A549 (cell line): ENCODE measurements around the gene COL5A1. TPM values are rescaled to one million over a fixed set of nuclear protein-coding genes. Genes with fewer than 3 reads are reported as not detected.

Experiments
- ATAC-seq, 2 experiments: fragments of 200-7000 bp in 1 of 2; fragments of >200 bp in 1 of 2; cut with Nextera tagmentation in 1 of 2; cut with Tn5 transposase in 1 of 2; 3 replicates each; pipeline versions ENCODE4 v1.8.0 to v1.9.1; 2018 to 2020; ENCODE audit warnings: mild to moderate bottlenecking in 1 of 2, moderate library complexity in 1 of 2
- CTCF ChIA-PET: fragments of 300-600 bp; sonication (Branson Sonifier 250); formaldehyde crosslinking; extraction: SDS; loops from one replicate; lab custom pipeline; 2021; ENCODE audit warnings: antibody characterized with exemption, inconsistent platforms; lab: Yijun Ruan, JAX
- POLR2A ChIA-PET: fragments of 350-600 bp; formaldehyde crosslinking; extraction: SDS; loops from one replicate; lab custom pipeline; 2021; ENCODE audit warnings: antibody characterized with exemption, inconsistent platforms; lab: Yijun Ruan, JAX
- DNase-seq, 2 experiments: peaks; one replicate each; pipeline versions ENCODE4 v3.0.0 to v3.0.0-alpha.2; 2011 to 2016; ENCODE audit warnings: low read depth in 1 of 2, low spot score in 1 of 2
- FAIRE-seq: peaks from 2 replicates; lab custom pipeline; 2011; peaks lifted over from hg19 to GRCh38; lab: Jason Lieb, UNC
- H3K27ac ChIP-seq, 2 experiments: fragments of >200 bp; sonication (Bioruptor Twin); formaldehyde crosslinking; 3 replicates each; pipeline ENCODE4 v1.5.1; 2016 to 2017
- H3K4me1 ChIP-seq: fragments of >200 bp; sonication (Bioruptor Twin); formaldehyde crosslinking; 3 replicates; pipeline ENCODE4 v1.6.1; 2016
- H3K4me2 ChIP-seq: fragments of >200 bp; sonication (Bioruptor Twin); formaldehyde crosslinking; 3 replicates; pipeline ENCODE4 v1.6.1; 2016
- H3K4me3 ChIP-seq: fragments of >200 bp; sonication (Bioruptor Twin); formaldehyde crosslinking; 3 replicates; pipeline ENCODE4 v1.5.1; 2016
- H3K9me3 ChIP-seq: fragments of >200 bp; sonication (Bioruptor Twin); formaldehyde crosslinking; 3 replicates; pipeline ENCODE4 v1.6.1; 2016
- BHLHE40 ChIP-seq: IDR thresholded peaks from 2 replicates; pipeline ENCODE4 v1.6.1; 2012; ENCODE audit warnings: low read depth, low read length, inconsistent platforms
- CBX2 ChIP-seq: fragments of 200-600 bp; sonication (generic); IDR thresholded peaks from 2 replicates; pipeline ENCODE4 v1.6.1; 2016; ENCODE audit warnings: low read depth, mild to moderate bottlenecking, borderline replicate concordance
- CEBPB ChIP-seq, 2 experiments: fragments of >200 bp in 1 of 2; sonication (Bioruptor Twin) in 1 of 2; formaldehyde crosslinking in 1 of 2; IDR thresholded peaks; 2 replicates each; pipeline ENCODE4 v1.6.1; 2012 to 2016
- EHF ChIP-seq: fragments of 250-450 bp; sonication (Bioruptor Pico); IDR thresholded peaks from 2 replicates; pipeline ENCODE4 v1.5.0; 2020; ENCODE audit warnings: mild to moderate bottlenecking
- FOSL2 ChIP-seq, 2 experiments: fragments of 450-650 bp in 1 of 2; fragments of >200 bp in 1 of 2; sonication (Bioruptor Twin) in 1 of 2; formaldehyde crosslinking; IDR thresholded peaks; 2 replicates each; pipeline versions ENCODE4 v1.5.0 to v1.6.1; 2016 to 2020; ENCODE audit warnings: mild to moderate bottlenecking in 1 of 2, moderate library complexity in 1 of 2
- GATA3 ChIP-seq: IDR thresholded peaks from 2 replicates; pipeline ENCODE4 v1.6.1; 2012; ENCODE audit warnings: borderline replicate concordance
- HES2 ChIP-seq: fragments of >200 bp; sonication (Bioruptor Twin); formaldehyde crosslinking; IDR thresholded peaks from 2 replicates; pipeline ENCODE4 v1.6.1; 2016
- HEYL ChIP-seq: fragments of 250-450 bp; sonication (Bioruptor Pico); IDR thresholded peaks from 2 replicates; pipeline ENCODE4 v1.8.0; 2021; ENCODE audit warnings: mild to moderate bottlenecking, moderate library complexity
- HOXB13 ChIP-seq: fragments of 250-450 bp; sonication (Bioruptor Pico); IDR thresholded peaks from 2 replicates; pipeline ENCODE4 v1.5.0; 2020; ENCODE audit warnings: low read depth, mild to moderate bottlenecking, moderate library complexity
- HOXB5 ChIP-seq: fragments of 250-450 bp; sonication (Bioruptor Pico); IDR thresholded peaks from 2 replicates; pipeline ENCODE4 v1.5.0; 2020; ENCODE audit warnings: mild to moderate bottlenecking, moderate library complexity
- JUN ChIP-seq, 2 experiments: fragments of >200 bp; sonication (Bioruptor Twin); formaldehyde crosslinking; IDR thresholded peaks; 2 replicates in 1 of 2; 3 replicates in 1 of 2; pipeline ENCODE4 v1.6.1; 2016 to 2017
- JUNB ChIP-seq: fragments of >200 bp; sonication (Bioruptor Twin); formaldehyde crosslinking; IDR thresholded peaks from 2 replicates; pipeline ENCODE4 v1.6.1; 2016
- KDM1A ChIP-seq: fragments of 200-600 bp; sonication (generic); IDR thresholded peaks from 2 replicates; pipeline ENCODE4 v1.6.1; 2016; ENCODE audit warnings: low read depth, mild to moderate bottlenecking
- MAFK ChIP-seq: fragments of 450-650 bp; IDR thresholded peaks from 2 replicates; pipeline ENCODE4 v1.6.1; 2014; ENCODE audit not compliant: partially characterized antibody
- MAX ChIP-seq: IDR thresholded peaks from 2 replicates; pipeline ENCODE4 v1.6.1; 2012
- MYC ChIP-seq: IDR thresholded peaks from 2 replicates; pipeline ENCODE4 v1.6.1; 2012; ENCODE audit warnings: mild to moderate bottlenecking, inconsistent platforms, low read length, improper control_type of control experiment, borderline replicate concordance
- NPAS2 ChIP-seq: fragments of 250-450 bp; sonication (Bioruptor Pico); IDR thresholded peaks from 2 replicates; pipeline ENCODE4 v1.8.0; 2022; ENCODE audit warnings: mild to moderate bottlenecking, moderate library complexity, borderline replicate concordance
- PHF8 ChIP-seq: fragments of 200-600 bp; sonication (generic); IDR thresholded peaks from 2 replicates; pipeline ENCODE4 v1.6.1; 2016; ENCODE audit warnings: low read depth, mild to moderate bottlenecking, antibody characterized with exemption, moderate library complexity, borderline replicate concordance
- POLR2AphosphoS2 ChIP-seq: conservative IDR thresholded peaks from 2 replicates; pipeline ENCODE4 v1.6.1; 2012; ENCODE audit warnings: low read length, improper control_type of control experiment, inconsistent platforms
- RAD21 ChIP-seq, 2 experiments: fragments of >200 bp in 1 of 2; sonication (Bioruptor Twin) in 1 of 2; formaldehyde crosslinking in 1 of 2; IDR thresholded peaks in 1 of 2; conservative IDR thresholded peaks in 1 of 2; 2 replicates in 1 of 2; 3 replicates in 1 of 2; pipeline ENCODE4 v1.6.1; 2012 to 2018; ENCODE audit warnings: inconsistent platforms in 1 of 2
- REST ChIP-seq: fragments of 200-600 bp; sonication (generic); IDR thresholded peaks from 2 replicates; pipeline ENCODE4 v1.6.1; 2016; ENCODE audit warnings: antibody characterized with exemption, mild to moderate bottlenecking, moderate library complexity
- SMC3 ChIP-seq: fragments of >200 bp; sonication (Bioruptor Twin); formaldehyde crosslinking; IDR thresholded peaks from 3 replicates; pipeline ENCODE4 v1.6.1; 2018; ENCODE audit warnings: inconsistent platforms
- ZC3H11A ChIP-seq: fragments of 450-650 bp; IDR thresholded peaks from 2 replicates; pipeline ENCODE4 v1.6.1; 2014; ENCODE audit warnings: antibody characterized with exemption, mild to moderate bottlenecking
- WGBS: methylation state at CpG from one replicate; pipeline ENCODE4 v1.1.6; 2017; ENCODE audit errors: missing lambda C conversion rate; 5-methylcytosine and 5-hydroxymethylcytosine counted together
- polyA plus RNA-seq, 4 experiments: library from polyadenylated mRNA; depleted of rRNA in 3 of 4; stranded (reverse); fragments of >200 nt; fragmentation: RNase III in 1 of 4; extraction: RNeasy Plus Mini Kit Qiagen cat#74134 plus additional on column Dnase treatment in 1 of 4; gene quantifications; 2 replicates in 3 of 4; 3 replicates in 1 of 4; pipeline ENCODE4 v1.2.3, GENCODE V29; 2011 to 2017
- TF ChIP-seq, protein P1 (sequence below): fragments of >200 bp; sonication (Bioruptor Twin); formaldehyde crosslinking; IDR thresholded peaks from 3 replicates; pipeline ENCODE4 v1.6.1; 2016
- TF ChIP-seq, protein P2 (sequence below): fragments of 250-450 bp; sonication (Bioruptor Pico); IDR thresholded peaks from 2 replicates; pipeline ENCODE4 v1.5.0; 2020; ENCODE audit warnings: low read depth, mild to moderate bottlenecking, moderate library complexity
- TF ChIP-seq, protein P3 (sequence below): fragments of >200 bp; sonication (Bioruptor Twin); formaldehyde crosslinking; IDR thresholded peaks from 3 replicates; pipeline ENCODE4 v1.5.1; 2016

COL5A1 gene
- polyA plus RNA-seq, 2 of the 4 experiments (the other 2 are of a cell fraction): 16.1 to 67.5 TPM

- Histone ChIP-seq H3K4me2 (no peak overlapping the region), H3K9me3 (no peaks in the 10 kb centered on the region), H3K27ac (0 out of 6 replicates have a peak overlapping the region, but pooled peaks of 1 of the 2 experiments have one; percentile 87), H3K4me1 (peaks cover 27% of the 10 kb centered on the region), H3K4me3 (no peak overlapping the region)
- ChIA-PET POLR2A (no interaction called here), CTCF (interaction anchor here (0.6 to 2.6 kb wide), 4 partner anchors 9 to 185 kb away, joined by 3 to 13 read pairs (median 6); no protein-coding TSS in a partner anchor)
- ATAC-seq: no peak
- WGBS: 80% methylated on average over 9 of the region's 9 CpGs
- no peak for FAIRE-seq
- TF ChIP-seq GATA3: no peak
- TF ChIP-seq MAX: no peak
- no peak for TF ChIP-seq KDM1A
- no peak for TF ChIP-seq HEYL
- DNase-seq: no peak
Observed at GRCh38 chr9:134628354-134628736, 13.3 kb upstream of the COL5A1 start.

DNA sequence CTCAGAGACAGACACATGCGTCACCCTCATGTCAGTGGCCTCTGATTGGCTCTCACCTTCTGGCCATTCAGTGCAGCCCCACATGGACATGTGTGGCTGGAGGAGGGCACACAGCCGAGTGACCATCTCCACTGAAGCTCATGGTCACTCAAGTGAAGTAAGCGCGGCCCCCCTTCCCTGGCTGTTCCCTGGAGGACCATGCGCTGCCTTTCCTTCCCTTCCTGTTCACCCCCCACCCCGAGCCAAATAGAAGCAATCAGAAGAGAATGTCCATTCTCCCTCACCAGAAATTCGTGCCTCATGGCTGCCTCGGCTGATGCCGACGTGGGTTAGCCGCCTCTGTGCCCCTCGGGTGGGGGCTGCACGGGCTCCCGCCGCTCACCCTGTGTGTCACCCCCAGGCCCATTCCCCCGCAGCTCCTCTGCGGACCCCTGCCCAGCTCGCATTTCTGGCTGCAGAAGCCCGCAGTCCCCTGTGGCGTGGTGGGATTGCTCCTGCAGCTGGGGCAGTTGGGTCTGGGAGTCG lies 12.5 kb upstream of the COL5A1 start:
- ATAC-seq (no peak), FAIRE-seq (no peak)

DNA sequence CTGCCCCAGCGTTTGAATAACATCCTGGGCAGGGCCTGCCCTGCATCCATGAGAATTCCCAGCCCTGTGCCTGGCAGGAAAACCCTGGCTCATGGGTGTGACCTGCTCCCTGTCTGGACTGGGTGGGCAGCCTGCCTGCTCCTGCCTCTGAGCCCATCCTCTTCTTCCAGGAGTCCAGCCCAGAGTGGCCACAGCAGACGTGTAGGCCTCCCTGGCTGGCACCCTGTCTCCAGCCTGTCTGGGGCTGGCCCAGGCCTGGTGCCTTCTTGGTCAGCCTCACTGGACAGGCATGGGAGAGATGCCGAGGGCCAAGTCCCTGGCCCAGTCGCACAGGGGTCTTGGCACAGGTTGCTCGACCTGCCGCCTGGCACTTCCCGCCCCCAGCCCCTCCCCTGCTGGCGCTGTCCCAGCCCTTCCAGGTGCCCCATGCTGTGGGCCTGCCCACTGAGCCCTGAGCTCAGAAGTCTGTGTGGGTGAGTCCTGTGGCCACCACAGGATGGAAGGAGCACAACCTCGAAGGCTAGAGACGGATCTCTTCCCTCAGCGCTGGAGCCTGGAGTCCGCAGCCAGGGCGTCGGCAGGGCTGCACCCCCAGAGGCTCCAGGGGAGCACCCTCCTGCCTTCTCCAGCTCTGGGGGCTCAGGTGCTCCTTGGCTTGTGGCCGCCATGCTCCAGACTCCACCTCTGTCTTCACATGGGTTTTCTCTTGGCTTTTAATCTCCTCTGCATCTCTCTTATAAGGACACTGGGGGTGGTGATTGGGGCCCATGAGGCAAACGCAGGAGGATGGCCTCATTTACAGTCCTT lies 11.8 kb upstream of the COL5A1 start:
- no peak overlapping the region for H3K4me2 ChIP-seq
- no peak overlapping the region for H3K4me3 ChIP-seq
- peak overlapping the region in 1 of 2 experiments; percentile 58; a peak in 3 of 6 replicates for H3K27ac ChIP-seq
- POLR2A ChIA-PET: no interaction called here
- no peak for ATAC-seq
- WGBS: 71% methylated on average over 7 of the region's 16 CpGs
- no peak for FAIRE-seq
- H3K9me3 ChIP-seq: no peaks in the 10 kb centered on the region
- CTCF ChIA-PET: interaction anchor here (1.6 to 2.6 kb wide), 2 partner anchors 11 to 181 kb away, joined by 4 to 13 read pairs; no protein-coding TSS in a partner anchor
- H3K4me1 ChIP-seq: peaks cover 13% of the 10 kb centered on the region
- DNase-seq: no peak
- no peak for TF ChIP-seq MAX
- no peak for TF ChIP-seq MAFK
- TF ChIP-seq, protein P1, sequence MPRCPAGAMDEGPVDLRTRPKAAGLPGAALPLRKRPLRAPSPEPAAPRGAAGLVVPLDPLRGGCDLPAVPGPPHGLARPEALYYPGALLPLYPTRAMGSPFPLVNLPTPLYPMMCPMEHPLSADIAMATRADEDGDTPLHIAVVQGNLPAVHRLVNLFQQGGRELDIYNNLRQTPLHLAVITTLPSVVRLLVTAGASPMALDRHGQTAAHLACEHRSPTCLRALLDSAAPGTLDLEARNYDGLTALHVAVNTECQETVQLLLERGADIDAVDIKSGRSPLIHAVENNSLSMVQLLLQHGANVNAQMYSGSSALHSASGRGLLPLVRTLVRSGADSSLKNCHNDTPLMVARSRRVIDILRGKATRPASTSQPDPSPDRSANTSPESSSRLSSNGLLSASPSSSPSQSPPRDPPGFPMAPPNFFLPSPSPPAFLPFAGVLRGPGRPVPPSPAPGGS: no peak
- no peak for TF ChIP-seq RAD21 (conservative IDR thresholded peaks at IDR 0.05 in 1 of 2, IDR thresholded peaks at IDR 0.05 in 1 of 2)
- no peak for TF ChIP-seq HES2
- TF ChIP-seq HOXB13 (CRISPR knock-in tag): no peak
- no peak for TF ChIP-seq PHF8
- TF ChIP-seq CBX2: no peak
- no peak for TF ChIP-seq REST
- TF ChIP-seq FOSL2 (IDR thresholded peaks at IDR 0.05): no peak
- no peak for TF ChIP-seq FOSL2 (CRISPR knock-in tag; IDR thresholded peaks at IDR 0.05)

More for the DNA sequence above, 12.5 kb upstream of the COL5A1 start:
- Histone ChIP-seq H3K27ac (peak overlapping the region in 1 of 2 experiments; percentile 58; a peak in 3 of 6 replicates), H3K9me3 (no peaks in the 10 kb centered on the region), H3K4me3 (no peak overlapping the region), H3K4me1 (peaks cover 20% of the 10 kb centered on the region), H3K4me2 (no peak overlapping the region)
- WGBS: 84% methylated on average over 16 of the region's 21 CpGs
- ChIA-PET CTCF (interaction anchor here (0.6 to 2.6 kb wide), 2 partner anchors 8 to 180 kb away, joined by 3 to 13 read pairs; no protein-coding TSS in a partner anchor), POLR2A (no interaction called here)
- TF ChIP-seq CEBPB (IDR thresholded peaks at IDR 0.05) (no peak), MYC (no peak), RAD21 (conservative IDR thresholded peaks at IDR 0.05 in 1 of 2, IDR thresholded peaks at IDR 0.05 in 1 of 2) (no peak), HOXB5 (no peak), HOXB13 (CRISPR knock-in tag) (no peak), GATA3 (no peak), HEYL (no peak), EHF (CRISPR knock-in tag) (no peak), JUNB (no peak), SMC3 (no peak), POLR2AphosphoS2 (no peak), BHLHE40 (no peak), ZC3H11A (no peak), NPAS2 (CRISPR knock-in tag) (no peak), JUN (IDR thresholded peaks at IDR 0.05) (no peak)
- TF ChIP-seq, protein P2, sequence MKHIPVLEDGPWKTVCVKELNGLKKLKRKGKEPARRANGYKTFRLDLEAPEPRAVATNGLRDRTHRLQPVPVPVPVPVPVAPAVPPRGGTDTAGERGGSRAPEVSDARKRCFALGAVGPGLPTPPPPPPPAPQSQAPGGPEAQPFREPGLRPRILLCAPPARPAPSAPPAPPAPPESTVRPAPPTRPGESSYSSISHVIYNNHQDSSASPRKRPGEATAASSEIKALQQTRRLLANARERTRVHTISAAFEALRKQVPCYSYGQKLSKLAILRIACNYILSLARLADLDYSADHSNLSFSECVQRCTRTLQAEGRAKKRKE (CRISPR knock-in tag): no peak
- TF ChIP-seq, protein P3, sequence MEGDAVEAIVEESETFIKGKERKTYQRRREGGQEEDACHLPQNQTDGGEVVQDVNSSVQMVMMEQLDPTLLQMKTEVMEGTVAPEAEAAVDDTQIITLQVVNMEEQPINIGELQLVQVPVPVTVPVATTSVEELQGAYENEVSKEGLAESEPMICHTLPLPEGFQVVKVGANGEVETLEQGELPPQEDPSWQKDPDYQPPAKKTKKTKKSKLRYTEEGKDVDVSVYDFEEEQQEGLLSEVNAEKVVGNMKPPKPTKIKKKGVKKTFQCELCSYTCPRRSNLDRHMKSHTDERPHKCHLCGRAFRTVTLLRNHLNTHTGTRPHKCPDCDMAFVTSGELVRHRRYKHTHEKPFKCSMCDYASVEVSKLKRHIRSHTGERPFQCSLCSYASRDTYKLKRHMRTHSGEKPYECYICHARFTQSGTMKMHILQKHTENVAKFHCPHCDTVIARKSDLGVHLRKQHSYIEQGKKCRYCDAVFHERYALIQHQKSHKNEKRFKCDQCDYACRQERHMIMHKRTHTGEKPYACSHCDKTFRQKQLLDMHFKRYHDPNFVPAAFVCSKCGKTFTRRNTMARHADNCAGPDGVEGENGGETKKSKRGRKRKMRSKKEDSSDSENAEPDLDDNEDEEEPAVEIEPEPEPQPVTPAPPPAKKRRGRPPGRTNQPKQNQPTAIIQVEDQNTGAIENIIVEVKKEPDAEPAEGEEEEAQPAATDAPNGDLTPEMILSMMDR: no peak
- DNase-seq: no peak
